ENCODE measurements around the gene FMC1.

FMC1 gene

GRCh38 chr7:139341058-139341775 is at the start of gene FMC1:
FMC1 (plus strand) TSS chr7:139341337; CDS start chr7:139341385, 48 bp downstream.
- H3K9ac ChIP-seq (ENCODE audit: low read length), result peak within 1 kb of the TSS; percentile 99
- H3K4me1 ChIP-seq (ENCODE audit: control insufficient read depth, low read depth, low read length), result peaks cover 5% of the 10 kb centered on the region
- peak within 1 kb of the TSS; percentile 94 for H3K4me3 ChIP-seq (ENCODE audit: low read length)
- H3K36me3 ChIP-seq (ENCODE audit: control insufficient read depth, low read depth, low read length), result no peaks in the 10 kb centered on the region
- H3K9me3 ChIP-seq (ENCODE audit: control insufficient read depth, low read depth, low read length), result no peaks in the 10 kb centered on the region
- H3K27me3 ChIP-seq (ENCODE audit: control insufficient read depth, insufficient read depth, low read length), result no peaks in the 10 kb centered on the region
- H3K27ac ChIP-seq (ENCODE audit: low read length), result peak within 1 kb of the TSS; percentile 98

DNA sequence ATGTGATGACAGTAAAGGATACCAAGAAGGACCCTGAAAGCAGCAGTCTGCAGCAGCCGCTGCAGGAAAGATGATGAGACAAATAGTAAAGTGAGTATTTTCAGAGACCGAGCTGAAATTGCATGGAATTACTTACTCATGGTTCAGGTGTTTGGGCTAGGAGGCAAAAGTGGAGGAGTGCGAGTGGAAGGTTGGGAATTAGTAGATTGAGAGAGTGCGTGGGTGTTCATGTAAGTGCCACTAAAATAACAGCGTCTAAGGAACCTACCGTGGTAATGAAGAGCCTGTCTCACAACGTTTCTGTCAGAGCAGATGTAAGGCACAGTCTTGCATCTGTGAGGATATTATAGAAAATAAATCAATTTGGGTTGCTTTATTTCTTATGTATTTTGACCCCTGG is 48.3 kb upstream of the FMC1 start:
- peaks cover 6% of the 10 kb centered on the region for H3K36me3 ChIP-seq (ENCODE audit: control insufficient read depth, low read depth, low read length)

GRCh38 chr7:139293534-139293933 is 47.6 kb upstream of the FMC1 start:
- Histone ChIP-seq H3K4me3 (ENCODE audit: low read length) (no peak overlapping the region), H3K36me3 (ENCODE audit: control insufficient read depth, low read depth, low read length) (peaks cover 11% of the 10 kb centered on the region), H3K4me1 (ENCODE audit: control insufficient read depth, low read depth, low read length) (no peaks in the 10 kb centered on the region), H3K9me3 (ENCODE audit: control insufficient read depth, low read depth, low read length) (no peaks in the 10 kb centered on the region), H3K27me3 (ENCODE audit: control insufficient read depth, insufficient read depth, low read length) (no peaks in the 10 kb centered on the region), H3K9ac (ENCODE audit: low read length) (no peak overlapping the region), H3K27ac (ENCODE audit: low read length) (no peak overlapping the region)

More for the DNA sequence above, 48.3 kb upstream of the FMC1 start:
- H3K27me3 ChIP-seq (ENCODE audit: control insufficient read depth, insufficient read depth, low read length), result no peaks in the 10 kb centered on the region
- no peaks in the 10 kb centered on the region for H3K4me1 ChIP-seq (ENCODE audit: control insufficient read depth, low read depth, low read length)
- no peak overlapping the region for H3K9ac ChIP-seq (ENCODE audit: low read length)
- H3K27ac ChIP-seq (ENCODE audit: low read length), result no peak overlapping the region
- no peak overlapping the region for H3K4me3 ChIP-seq (ENCODE audit: low read length)
- H3K9me3 ChIP-seq (ENCODE audit: control insufficient read depth, low read depth, low read length), result no peaks in the 10 kb centered on the region

DNA sequence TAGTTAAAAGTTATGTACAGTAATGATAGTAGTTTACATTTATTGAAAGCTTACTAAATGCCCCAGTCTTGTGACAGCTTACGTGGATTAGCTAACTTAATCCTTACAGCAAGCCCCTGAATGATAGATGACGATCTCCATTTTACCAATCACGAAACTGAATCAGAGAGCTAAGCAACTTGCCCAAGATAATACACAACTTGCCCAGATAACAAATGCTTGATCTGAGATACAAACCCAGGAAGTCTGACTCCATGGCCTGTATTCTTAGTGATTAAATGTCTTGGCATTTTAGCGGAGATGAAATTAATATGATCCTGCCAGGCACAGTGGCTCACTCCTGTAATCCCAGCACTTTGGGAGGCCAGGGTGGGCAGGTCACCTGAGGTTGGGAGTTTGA is 46.9 kb upstream of the FMC1 start:
- H3K27me3 ChIP-seq (ENCODE audit: control insufficient read depth, insufficient read depth, low read length), result no peaks in the 10 kb centered on the region
- H3K36me3 ChIP-seq (ENCODE audit: control insufficient read depth, low read depth, low read length), result peaks cover 15% of the 10 kb centered on the region
- no peak overlapping the region for H3K27ac ChIP-seq (ENCODE audit: low read length)
- no peak overlapping the region for H3K9ac ChIP-seq (ENCODE audit: low read length)
- no peaks in the 10 kb centered on the region for H3K9me3 ChIP-seq (ENCODE audit: control insufficient read depth, low read depth, low read length)
- no peaks in the 10 kb centered on the region for H3K4me1 ChIP-seq (ENCODE audit: control insufficient read depth, low read depth, low read length)
- H3K4me3 ChIP-seq (ENCODE audit: low read length), result no peak overlapping the region

DNA sequence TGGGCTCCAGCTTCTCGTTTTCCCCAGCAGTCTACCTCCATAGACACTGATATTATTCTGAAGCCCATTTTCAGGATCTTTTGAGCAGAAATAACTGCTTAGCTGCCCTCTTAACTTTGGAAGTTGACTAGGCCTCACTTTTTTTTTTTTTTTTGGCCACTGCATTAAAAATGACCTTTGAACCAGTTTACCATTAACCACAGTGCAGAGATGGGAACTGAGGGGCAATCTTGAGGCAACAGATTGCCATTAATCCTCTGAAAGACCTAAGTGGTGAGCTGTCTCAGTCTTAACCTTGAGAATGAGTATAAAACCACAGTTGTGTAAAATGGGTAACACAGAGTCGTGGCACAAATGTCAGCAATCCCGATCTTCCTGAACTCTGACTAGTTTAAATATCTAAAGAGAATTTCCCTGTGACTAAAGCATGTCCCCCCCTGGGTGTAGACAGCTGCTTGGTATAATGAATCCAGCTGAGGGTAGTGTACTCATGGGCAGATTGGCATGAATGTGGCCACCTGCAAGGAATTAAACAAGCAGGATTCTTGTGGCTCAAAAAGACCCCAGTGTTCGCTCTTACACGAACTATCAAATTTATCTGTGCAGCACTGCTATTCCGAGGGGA is 46.1 kb upstream of the FMC1 start:
- Histone ChIP-seq H3K4me1 (ENCODE audit: control insufficient read depth, low read depth, low read length) (no peaks in the 10 kb centered on the region), H3K27me3 (ENCODE audit: control insufficient read depth, insufficient read depth, low read length) (no peaks in the 10 kb centered on the region), H3K9me3 (ENCODE audit: control insufficient read depth, low read depth, low read length) (no peaks in the 10 kb centered on the region), H3K4me3 (ENCODE audit: low read length) (no peak overlapping the region), H3K27ac (ENCODE audit: low read length) (no peak overlapping the region), H3K36me3 (ENCODE audit: control insufficient read depth, low read depth, low read length) (peaks cover 18% of the 10 kb centered on the region), H3K9ac (ENCODE audit: low read length) (no peak overlapping the region)

DNA sequence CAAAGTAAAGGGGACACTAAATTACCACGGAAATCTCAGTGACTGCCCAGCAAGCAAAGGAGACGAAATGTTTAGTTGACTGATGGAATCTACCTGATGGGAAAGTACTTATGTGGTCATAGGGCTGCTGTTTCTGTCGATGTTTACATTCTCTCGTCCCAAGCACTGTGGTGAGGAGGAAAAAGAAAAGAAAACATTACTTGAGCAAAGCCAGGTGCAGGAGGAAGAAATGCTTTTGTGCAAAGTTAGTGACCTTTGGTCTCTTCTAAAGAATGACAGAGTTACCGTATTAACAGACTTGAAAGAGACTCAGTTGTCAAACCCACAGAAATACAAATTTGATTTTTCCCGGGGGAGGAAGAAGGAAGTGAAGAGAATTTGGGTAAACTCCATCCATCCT is 43.3 kb upstream of the FMC1 start:
- no peaks in the 10 kb centered on the region for H3K27me3 ChIP-seq (ENCODE audit: control insufficient read depth, insufficient read depth, low read length)
- H3K4me1 ChIP-seq (ENCODE audit: control insufficient read depth, low read depth, low read length), result no peaks in the 10 kb centered on the region
- peaks cover 21% of the 10 kb centered on the region for H3K36me3 ChIP-seq (ENCODE audit: control insufficient read depth, low read depth, low read length)
- no peak overlapping the region for H3K9ac ChIP-seq (ENCODE audit: low read length)
- H3K9me3 ChIP-seq (ENCODE audit: control insufficient read depth, low read depth, low read length), result no peaks in the 10 kb centered on the region
- H3K4me3 ChIP-seq (ENCODE audit: low read length), result no peak overlapping the region
- H3K27ac ChIP-seq (ENCODE audit: low read length), result no peak overlapping the region

DNA sequence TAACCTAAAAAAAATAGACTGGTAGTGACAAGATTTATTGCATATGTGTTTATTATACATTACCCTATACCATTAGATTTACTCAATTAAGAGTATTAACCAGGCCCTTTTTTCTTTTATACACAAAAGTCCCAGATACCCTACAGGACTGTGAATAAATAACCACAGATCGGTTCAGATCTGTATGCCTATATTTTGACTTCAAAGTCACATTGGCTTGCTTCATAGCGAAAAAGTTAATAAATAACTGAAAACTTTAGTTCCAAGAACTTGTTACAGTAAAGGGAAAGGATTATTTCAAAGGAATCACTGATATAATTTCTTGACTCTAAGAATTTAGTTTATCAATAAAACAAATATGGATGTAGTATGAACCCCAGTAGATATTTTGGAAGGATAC is 41.8 kb upstream of the FMC1 start:
- no peaks in the 10 kb centered on the region for H3K27me3 ChIP-seq (ENCODE audit: control insufficient read depth, insufficient read depth, low read length)
- H3K36me3 ChIP-seq (ENCODE audit: control insufficient read depth, low read depth, low read length), result peaks cover 15% of the 10 kb centered on the region
- no peak overlapping the region for H3K9ac ChIP-seq (ENCODE audit: low read length)
- H3K4me1 ChIP-seq (ENCODE audit: control insufficient read depth, low read depth, low read length), result no peaks in the 10 kb centered on the region
- no peaks in the 10 kb centered on the region for H3K9me3 ChIP-seq (ENCODE audit: control insufficient read depth, low read depth, low read length)
- no peak overlapping the region for H3K4me3 ChIP-seq (ENCODE audit: low read length)
- no peak overlapping the region for H3K27ac ChIP-seq (ENCODE audit: low read length)

- Histone ChIP-seq H3K27me3 (ENCODE audit: control insufficient read depth, insufficient read depth, low read length) (no peaks in the 10 kb centered on the region), H3K36me3 (ENCODE audit: control insufficient read depth, low read depth, low read length) (peaks cover 15% of the 10 kb centered on the region), H3K4me3 (ENCODE audit: low read length) (no peak overlapping the region), H3K9ac (ENCODE audit: low read length) (no peak overlapping the region), H3K27ac (ENCODE audit: low read length) (no peak overlapping the region), H3K4me1 (ENCODE audit: control insufficient read depth, low read depth, low read length) (no peaks in the 10 kb centered on the region), H3K9me3 (ENCODE audit: control insufficient read depth, low read depth, low read length) (no peaks in the 10 kb centered on the region)
These were observed 40.7 kb upstream of the FMC1 start for GRCh38 chr7:139300390-139300789.

- Histone ChIP-seq H3K4me3 (ENCODE audit: low read length) (no peak overlapping the region), H3K27me3 (ENCODE audit: control insufficient read depth, insufficient read depth, low read length) (no peaks in the 10 kb centered on the region), H3K9ac (ENCODE audit: low read length) (no peak overlapping the region), H3K4me1 (ENCODE audit: control insufficient read depth, low read depth, low read length) (no peaks in the 10 kb centered on the region), H3K36me3 (ENCODE audit: control insufficient read depth, low read depth, low read length) (peaks cover 6% of the 10 kb centered on the region), H3K27ac (ENCODE audit: low read length) (no peak overlapping the region), H3K9me3 (ENCODE audit: control insufficient read depth, low read depth, low read length) (no peaks in the 10 kb centered on the region)
These were observed 36.6 kb upstream of the FMC1 start for GRCh38 chr7:139304517-139304916.

- no peaks in the 10 kb centered on the region for H3K36me3 ChIP-seq (ENCODE audit: control insufficient read depth, low read depth, low read length)
These were observed 23.1 kb upstream of the FMC1 start for GRCh38 chr7:139317939-139318505.

GRCh38 chr7:139321071-139321745 is 19.9 kb upstream of the FMC1 start:
- Histone ChIP-seq H3K27me3 (ENCODE audit: control insufficient read depth, insufficient read depth, low read length) (no peaks in the 10 kb centered on the region), H3K9ac (ENCODE audit: low read length) (no peak overlapping the region), H3K4me1 (ENCODE audit: control insufficient read depth, low read depth, low read length) (no peaks in the 10 kb centered on the region), H3K9me3 (ENCODE audit: control insufficient read depth, low read depth, low read length) (no peaks in the 10 kb centered on the region), H3K36me3 (ENCODE audit: control insufficient read depth, low read depth, low read length) (no peaks in the 10 kb centered on the region), H3K27ac (ENCODE audit: low read length) (no peak overlapping the region), H3K4me3 (ENCODE audit: low read length) (no peak overlapping the region)

More at GRCh38 chr7:139317939-139318505, 23.1 kb upstream of the FMC1 start:
- Histone ChIP-seq H3K4me1 (ENCODE audit: control insufficient read depth, low read depth, low read length) (no peaks in the 10 kb centered on the region), H3K27me3 (ENCODE audit: control insufficient read depth, insufficient read depth, low read length) (no peaks in the 10 kb centered on the region), H3K9me3 (ENCODE audit: control insufficient read depth, low read depth, low read length) (no peaks in the 10 kb centered on the region), H3K4me3 (ENCODE audit: low read length) (no peak overlapping the region), H3K9ac (ENCODE audit: low read length) (no peak overlapping the region), H3K27ac (ENCODE audit: low read length) (no peak overlapping the region)

Measured in iPS-18a (cell line).